Stomach smooth muscle (tissue), 2 donors: ENCODE results near the gene GRID1.

Experiments used
- H3K27ac ChIP-seq: one replicate; pipeline ENCODE4 v1.7.0; 2013; ENCODE audit warnings: mild to moderate bottlenecking, low read length, inconsistent platforms
- H3K27me3 ChIP-seq, 2 donors: one replicate each; pipeline ENCODE4 v1.7.0; 2013; ENCODE audit warnings: low read length in 2 of 2; ENCODE audit not compliant: insufficient read depth in 2 of 2, control insufficient read depth in 1 of 2
- H3K36me3 ChIP-seq, 2 donors: one replicate each; pipeline ENCODE4 v1.7.0; 2013; ENCODE audit warnings: low read length in 2 of 2; ENCODE audit not compliant: control insufficient read depth in 2 of 2, insufficient read depth in 2 of 2
- H3K4me1 ChIP-seq: one replicate; pipeline ENCODE4 v1.7.0; 2013; ENCODE audit warnings: low read length; ENCODE audit not compliant: control insufficient read depth, insufficient read depth
- H3K4me3 ChIP-seq, 2 donors: one replicate each; pipeline ENCODE4 v1.7.0; 2013; ENCODE audit warnings: low read length in 2 of 2
- H3K9ac ChIP-seq, 2 donors: one replicate each; pipeline ENCODE4 v1.7.0; 2013; ENCODE audit warnings: low read length in 2 of 2, mild to moderate bottlenecking in 1 of 2
- H3K9me3 ChIP-seq, 2 donors: one replicate each; pipeline ENCODE4 v1.7.0; 2013; ENCODE audit warnings: low read length in 2 of 2; ENCODE audit not compliant: control insufficient read depth in 2 of 2
- donor health status: healthy.
- donor health status: Pancreatic carcinoma.

The GRID1 gene

DNA sequence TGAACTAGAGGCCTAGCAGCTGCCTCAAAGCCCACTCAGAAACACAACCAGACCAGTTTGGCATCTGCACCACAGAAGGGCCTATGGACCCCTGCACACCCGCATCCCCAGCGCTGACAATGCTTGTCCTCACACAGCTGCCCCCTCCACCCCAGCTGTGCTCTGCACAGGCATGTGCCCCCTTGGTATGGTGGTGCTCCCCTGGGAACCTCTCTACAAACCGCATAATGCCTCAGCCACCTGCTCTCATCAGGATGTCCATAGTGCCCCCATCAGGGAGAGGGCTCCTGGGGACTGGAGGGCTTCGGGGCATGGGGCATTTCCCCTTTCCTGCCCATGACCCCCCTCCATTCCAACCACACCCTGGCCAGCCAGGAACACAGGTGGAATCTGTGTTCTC lies 347.5 kb downstream of the GRID1 start:
- H3K4me3 ChIP-seq = no peak overlapping the region
- H3K27me3 ChIP-seq = no peaks in the 10 kb centered on the region
- no peaks in the 10 kb centered on the region for H3K36me3 ChIP-seq
- H3K9ac ChIP-seq = no peak overlapping the region
- H3K4me1 ChIP-seq = no peaks in the 10 kb centered on the region
- H3K27ac ChIP-seq = no peak overlapping the region
- no peaks in the 10 kb centered on the region for H3K9me3 ChIP-seq

DNA sequence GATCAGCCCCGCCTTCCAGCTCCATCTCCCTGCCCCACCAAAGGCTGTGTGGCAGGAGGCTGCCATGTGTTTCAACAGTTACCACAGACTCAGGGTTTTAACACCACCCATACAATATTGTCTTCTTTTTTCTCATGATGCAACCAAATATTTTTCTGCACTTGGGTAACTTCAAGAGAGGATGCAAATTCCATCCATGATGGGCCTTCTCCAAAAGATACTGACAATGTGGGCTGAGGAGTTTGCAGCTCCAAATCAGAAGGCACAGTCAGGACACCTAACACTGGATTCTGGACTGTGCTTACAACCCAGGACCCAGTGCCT lies 347.9 kb downstream of the GRID1 start:
- H3K4me1 ChIP-seq = no peaks in the 10 kb centered on the region
- no peaks in the 10 kb centered on the region for H3K27me3 ChIP-seq
- H3K9me3 ChIP-seq = no peaks in the 10 kb centered on the region
- H3K27ac ChIP-seq = no peak overlapping the region
- H3K4me3 ChIP-seq = no peak overlapping the region
- no peak overlapping the region for H3K9ac ChIP-seq
- no peaks in the 10 kb centered on the region for H3K36me3 ChIP-seq

DNA sequence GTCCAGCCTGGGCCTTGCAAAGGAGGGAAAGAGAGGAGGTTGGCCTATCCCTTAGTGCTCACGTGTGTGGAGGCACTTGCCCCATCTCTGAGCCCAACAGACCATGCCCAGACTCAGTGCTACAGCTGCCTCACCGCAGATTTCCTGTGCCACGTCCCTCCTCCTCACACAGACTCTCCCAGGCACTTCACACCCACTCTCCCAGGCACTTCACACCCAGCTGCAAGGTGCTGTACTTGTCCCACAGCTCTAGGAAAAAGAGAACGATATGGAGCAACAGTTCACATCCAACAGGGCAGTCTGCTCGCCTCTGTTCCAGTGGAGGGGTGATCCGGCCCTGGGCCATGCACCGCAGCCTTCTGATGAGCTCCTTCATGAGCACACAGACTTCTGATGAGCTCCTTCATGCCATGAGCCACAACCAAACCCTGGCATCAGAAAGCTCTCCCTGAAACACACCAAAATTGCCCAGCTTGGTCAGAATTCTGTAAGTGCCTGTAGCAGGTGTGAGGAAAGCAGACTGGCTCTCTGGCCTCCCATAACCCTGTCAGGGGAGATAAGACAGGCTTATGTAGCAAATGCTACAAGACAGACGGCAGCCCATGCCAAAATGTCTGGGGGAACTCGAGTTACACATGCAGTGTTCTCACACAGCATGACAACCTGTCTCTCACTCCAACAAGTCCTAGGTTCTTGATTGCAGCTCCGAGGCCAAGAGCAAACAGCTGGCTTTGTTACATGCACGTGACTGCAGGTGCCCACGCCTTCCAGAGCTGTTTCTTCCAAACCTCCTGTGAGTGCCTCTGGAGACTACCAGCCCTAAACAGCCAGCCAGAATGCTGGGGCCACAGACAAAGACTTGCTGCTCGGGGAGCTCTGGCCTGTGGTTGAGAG lies 348.5 kb downstream of the GRID1 start:
- Histone ChIP-seq H3K9ac (no peak overlapping the region), H3K4me3 (no peak overlapping the region), H3K27ac (no peak overlapping the region), H3K4me1 (no peaks in the 10 kb centered on the region), H3K9me3 (no peaks in the 10 kb centered on the region), H3K27me3 (no peaks in the 10 kb centered on the region), H3K36me3 (no peaks in the 10 kb centered on the region)

DNA sequence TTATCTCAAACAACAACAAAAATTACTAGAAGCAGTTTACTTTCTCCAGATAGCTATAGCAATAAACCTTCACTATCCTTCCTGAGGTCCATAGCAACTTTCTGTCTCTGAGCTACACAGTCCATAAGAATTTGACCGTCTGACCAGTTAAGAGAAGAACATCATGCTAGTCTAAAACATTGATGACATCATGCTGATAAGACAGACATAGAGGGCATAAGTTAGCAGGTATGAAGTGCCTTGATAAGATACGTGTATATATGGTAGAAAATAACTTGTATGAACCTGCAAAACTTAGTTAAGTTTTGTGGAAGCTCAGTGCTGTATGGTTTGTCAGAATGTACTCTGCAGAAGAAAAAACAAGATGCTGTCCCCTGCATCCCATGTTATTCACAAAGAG lies 353.0 kb downstream of the GRID1 start:
- Histone ChIP-seq H3K27me3 (no peaks in the 10 kb centered on the region), H3K4me1 (no peaks in the 10 kb centered on the region), H3K27ac (no peak overlapping the region), H3K4me3 (no peak overlapping the region), H3K9me3 (no peaks in the 10 kb centered on the region), H3K36me3 (no peaks in the 10 kb centered on the region), H3K9ac (no peak overlapping the region)

DNA sequence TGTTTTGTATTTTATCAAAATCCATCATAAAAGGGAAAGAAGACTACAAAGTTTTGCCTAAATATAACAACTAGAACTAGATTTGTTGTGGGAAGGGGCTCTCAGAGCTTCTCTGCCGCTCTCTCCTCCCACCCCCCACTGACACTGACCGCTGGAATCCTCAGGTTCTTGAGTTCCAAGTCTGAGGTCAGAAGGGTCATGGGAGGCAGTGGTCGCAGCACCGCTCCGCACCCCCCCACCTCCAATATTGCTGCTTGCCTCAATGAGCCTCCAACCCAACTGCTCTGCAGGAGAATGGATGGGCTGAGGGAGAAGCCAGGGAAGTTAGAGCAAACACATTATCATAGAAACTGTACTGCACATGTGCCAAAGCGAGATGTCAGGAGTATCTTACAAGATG lies 359.4 kb downstream of the GRID1 start:
- H3K27me3 ChIP-seq = no peaks in the 10 kb centered on the region
- H3K9me3 ChIP-seq = no peaks in the 10 kb centered on the region
- no peak overlapping the region for H3K9ac ChIP-seq
- H3K27ac ChIP-seq = no peak overlapping the region
- H3K36me3 ChIP-seq = no peaks in the 10 kb centered on the region
- no peak overlapping the region for H3K4me3 ChIP-seq
- H3K4me1 ChIP-seq = no peaks in the 10 kb centered on the region

DNA sequence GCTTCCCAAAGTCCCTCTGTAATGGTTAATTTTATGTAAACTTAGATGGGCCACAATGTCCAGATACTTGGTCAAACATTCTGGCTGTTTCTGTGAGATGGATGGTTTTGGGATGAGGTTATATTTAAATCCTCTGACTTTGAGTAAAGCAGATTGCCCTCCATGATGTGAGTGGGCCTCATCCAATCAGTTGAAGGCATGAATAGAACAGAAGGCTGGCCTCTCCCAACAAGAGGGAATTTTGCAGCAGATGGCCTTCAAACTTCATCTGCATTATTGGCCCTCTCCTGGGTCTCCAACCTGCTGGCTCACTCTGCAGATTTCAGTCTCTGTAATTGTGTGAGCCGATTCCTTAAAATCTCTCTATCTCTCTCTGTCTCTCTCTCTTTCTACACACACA lies 362.3 kb downstream of the GRID1 start:
- Histone ChIP-seq H3K9me3 (peaks cover 0 to 3% of the 10 kb centered on the region in 2 donors), H3K36me3 (no peaks in the 10 kb centered on the region), H3K27ac (no peak overlapping the region), H3K4me3 (no peak overlapping the region), H3K4me1 (no peaks in the 10 kb centered on the region), H3K27me3 (peaks cover 0 to 2% of the 10 kb centered on the region in 2 donors), H3K9ac (no peak overlapping the region)

DNA sequence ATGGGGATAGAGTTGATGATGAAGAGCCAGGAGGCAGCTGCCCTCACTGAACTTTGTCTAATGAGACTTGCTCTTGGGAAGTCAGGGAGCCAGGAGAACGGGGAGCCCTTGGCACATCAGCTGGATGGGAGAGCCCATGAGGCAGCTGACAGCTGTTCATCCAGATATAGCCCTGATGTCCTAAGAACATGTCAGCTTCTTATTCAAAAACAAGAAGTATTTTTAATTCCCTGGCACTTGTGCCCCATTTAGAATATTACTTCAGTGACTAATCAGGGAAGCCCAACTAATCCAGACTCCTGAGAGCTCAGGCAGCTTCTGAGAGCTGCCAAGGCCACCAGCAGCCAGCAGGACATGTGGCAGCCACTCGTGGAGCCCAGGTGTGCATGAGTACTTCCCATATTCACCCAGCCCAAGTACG lies 363.4 kb downstream of the GRID1 start:
- Histone ChIP-seq H3K4me1 (no peaks in the 10 kb centered on the region), H3K9ac (no peak overlapping the region), H3K36me3 (no peaks in the 10 kb centered on the region), H3K27me3 (peaks cover 0 to 2% of the 10 kb centered on the region in 2 donors), H3K4me3 (no peak overlapping the region), H3K27ac (no peak overlapping the region), H3K9me3 (peaks cover 0 to 3% of the 10 kb centered on the region in 2 donors)

DNA sequence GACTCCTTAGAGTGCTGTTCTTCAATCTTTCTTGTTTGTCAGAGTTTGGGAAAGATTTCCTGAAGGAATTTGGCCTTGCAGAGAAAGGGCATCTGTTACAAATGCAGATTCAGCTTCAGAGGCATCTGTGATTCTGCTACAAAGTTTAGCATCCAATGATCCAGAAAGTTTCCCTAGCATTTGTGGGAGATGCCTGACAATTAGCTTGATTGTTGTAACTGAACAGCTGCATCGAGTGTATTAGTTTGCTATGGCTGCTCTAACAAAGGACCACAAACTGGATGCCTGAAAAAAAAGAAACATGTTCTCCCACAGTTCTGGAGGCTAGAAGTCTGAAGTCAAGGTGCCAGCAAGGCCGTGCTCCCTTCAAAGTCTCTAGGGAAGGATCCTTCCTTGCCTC lies 365.1 kb downstream of the GRID1 start:
- Histone ChIP-seq H3K4me3 (no peak overlapping the region), H3K9me3 (peaks cover 0 to 3% of the 10 kb centered on the region in 2 donors), H3K36me3 (no peaks in the 10 kb centered on the region), H3K27ac (no peak overlapping the region), H3K4me1 (no peaks in the 10 kb centered on the region), H3K9ac (no peak overlapping the region), H3K27me3 (peaks cover 0 to 2% of the 10 kb centered on the region in 2 donors)

DNA sequence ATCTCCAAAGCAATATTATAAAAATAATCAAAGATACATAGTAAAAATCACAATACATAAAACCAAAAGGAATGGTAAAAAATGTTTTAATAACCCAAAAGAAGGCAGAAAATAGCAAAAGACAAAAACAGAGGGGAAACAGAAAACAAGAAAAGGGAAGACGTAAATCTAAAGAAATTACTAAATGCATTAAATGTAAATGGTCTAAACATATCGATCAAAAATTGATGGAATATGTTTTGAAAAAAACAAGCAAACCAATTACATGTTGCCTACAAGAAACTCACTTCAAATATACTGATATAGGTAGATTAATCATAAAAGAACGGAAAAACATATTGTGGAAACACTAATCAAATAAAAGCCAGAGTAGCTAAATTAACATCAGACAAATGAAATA lies 369.1 kb downstream of the GRID1 start:
- H3K27ac ChIP-seq = no peak overlapping the region
- no peaks in the 10 kb centered on the region for H3K36me3 ChIP-seq
- H3K4me1 ChIP-seq = no peaks in the 10 kb centered on the region
- H3K4me3 ChIP-seq = no peak overlapping the region
- peaks cover 0 to 3% of the 10 kb centered on the region in 2 donors for H3K9me3 ChIP-seq
- peaks cover 0 to 2% of the 10 kb centered on the region in 2 donors for H3K27me3 ChIP-seq
- no peak overlapping the region for H3K9ac ChIP-seq

DNA sequence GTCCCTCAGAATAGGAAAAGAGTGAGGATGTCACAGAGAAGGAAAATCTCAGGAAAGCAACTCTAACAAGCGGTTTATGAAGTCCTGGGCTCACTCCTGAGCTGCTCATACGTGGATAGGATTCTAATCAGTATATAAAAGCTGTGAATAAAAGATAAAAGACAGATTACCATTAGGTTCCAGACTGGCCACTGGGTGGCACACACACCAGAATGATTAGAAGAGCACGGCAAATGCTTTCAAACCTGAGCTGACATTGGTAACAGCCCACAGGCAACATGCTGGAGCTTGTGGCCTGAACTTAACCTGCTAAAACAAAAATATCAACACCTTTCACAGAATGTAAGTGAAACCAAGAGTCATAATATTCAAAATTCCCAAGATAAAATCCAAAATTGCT lies 370.8 kb downstream of the GRID1 start:
- Histone ChIP-seq H3K9ac (no peak overlapping the region), H3K9me3 (no peaks in the 10 kb centered on the region), H3K4me3 (no peak overlapping the region), H3K36me3 (no peaks in the 10 kb centered on the region), H3K4me1 (no peaks in the 10 kb centered on the region), H3K27ac (no peak overlapping the region), H3K27me3 (no peaks in the 10 kb centered on the region)

DNA sequence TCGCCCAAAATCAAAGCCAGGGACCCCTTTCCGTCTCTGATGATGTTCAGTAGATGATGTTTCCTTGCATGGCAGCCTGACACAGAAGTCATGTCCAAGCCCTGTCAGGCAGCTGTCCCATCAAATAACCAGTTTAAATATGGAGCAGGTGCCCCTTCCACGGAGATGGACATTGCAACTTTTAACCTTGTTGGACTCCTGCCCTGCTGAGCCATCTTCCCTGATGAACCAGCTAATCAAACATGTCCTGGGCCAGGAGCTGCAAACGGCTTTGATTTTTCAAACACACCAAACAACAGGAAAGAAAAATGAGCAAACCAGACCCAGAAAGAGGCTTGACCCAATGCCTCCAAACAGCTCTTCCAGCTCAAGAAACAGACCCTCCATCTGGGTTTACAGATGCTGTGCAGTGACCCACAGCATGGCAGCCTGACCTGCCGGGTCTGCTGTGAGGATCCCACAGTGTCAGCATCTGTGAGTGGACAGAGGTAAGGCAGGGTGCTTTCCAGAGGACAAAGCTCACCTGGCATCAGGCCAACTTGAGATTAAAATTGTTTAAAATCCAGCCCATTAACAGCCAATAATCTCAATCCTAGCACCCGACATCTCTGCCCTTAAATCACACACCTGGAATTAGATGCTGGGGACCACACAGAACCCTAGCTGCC lies 372.6 kb downstream of the GRID1 start:
- Histone ChIP-seq H3K36me3 (no peaks in the 10 kb centered on the region), H3K9me3 (no peaks in the 10 kb centered on the region), H3K4me3 (no peak overlapping the region), H3K4me1 (no peaks in the 10 kb centered on the region), H3K27ac (no peak overlapping the region), H3K27me3 (no peaks in the 10 kb centered on the region), H3K9ac (no peak overlapping the region)
